Thoracic aorta (tissue), 2 donors: ENCODE measurements around the gene ZMAT5. TPM values are rescaled to one million over a fixed set of nuclear protein-coding genes. Genes with fewer than 3 reads are reported as not detected.

Source experiments
- ATAC-seq: fragments of 150-250 bp; one replicate; pipeline ENCODE4 v1.8.0; 2017; ENCODE audit warnings: low read depth; ENCODE audit not compliant: insufficient number of reproducible peaks, low FRiP score
- DNase-seq: peaks from one replicate; pipeline ENCODE4 v3.0.0-alpha.2; 2020; ENCODE audit warnings: low spot score
- H3K27ac ChIP-seq, 2 donors: fragments of 200-600 bp; sonication (generic); 1 replicate in 1 of 2; 2 replicates in 1 of 2; pipeline ENCODE4 v1.5.1; 2016; ENCODE audit warnings: mild to moderate bottlenecking in 2 of 2, moderate library complexity in 2 of 2
- H3K27me3 ChIP-seq: fragments of 200-600 bp; sonication (generic); replicated peaks from 2 replicates; pipeline ENCODE4 v1.6.0; 2016; ENCODE audit warnings: mild to moderate bottlenecking; ENCODE audit not compliant: insufficient read depth
- H3K36me3 ChIP-seq: fragments of 200-600 bp; sonication (generic); one replicate; pipeline ENCODE4 v1.5.1; 2016
- H3K4me1 ChIP-seq, 2 donors: fragments of 200-600 bp; sonication (generic); 1 replicate in 1 of 2; 2 replicates in 1 of 2; pipeline versions ENCODE4 v1.5.1 to v1.6.0; 2016; ENCODE audit warnings: low read depth in 2 of 2, mild to moderate bottlenecking in 1 of 2; ENCODE audit not compliant: control insufficient read depth in 1 of 2
- H3K4me3 ChIP-seq: fragments of 200-600 bp; sonication (generic); 2 replicates; pipeline ENCODE4 v1.5.1; 2016; ENCODE audit warnings: mild to moderate bottlenecking
- H3K9me3 ChIP-seq: fragments of 200-600 bp; sonication (generic); 2 replicates; pipeline ENCODE4 v1.5.1; 2016
- total RNA-seq, 2 donors: library from RNA; depleted of rRNA; stranded (reverse); fragments of >200 nt; gene quantifications; one replicate each; pipeline versions ENCODE4 v1.1.0 to v1.2.3, GENCODE V29; 2016
- TF ChIP-seq, protein P1 (sequence below): fragments of 200-600 bp; sonication (generic); IDR thresholded peaks from one replicate; pipeline ENCODE4 v1.5.1; 2019; ENCODE audit warnings: antibody characterized with exemption

ZMAT5 gene
- total RNA-seq, 2 donors from 2014 or later = 11.0 to 26.8 TPM

DNA sequence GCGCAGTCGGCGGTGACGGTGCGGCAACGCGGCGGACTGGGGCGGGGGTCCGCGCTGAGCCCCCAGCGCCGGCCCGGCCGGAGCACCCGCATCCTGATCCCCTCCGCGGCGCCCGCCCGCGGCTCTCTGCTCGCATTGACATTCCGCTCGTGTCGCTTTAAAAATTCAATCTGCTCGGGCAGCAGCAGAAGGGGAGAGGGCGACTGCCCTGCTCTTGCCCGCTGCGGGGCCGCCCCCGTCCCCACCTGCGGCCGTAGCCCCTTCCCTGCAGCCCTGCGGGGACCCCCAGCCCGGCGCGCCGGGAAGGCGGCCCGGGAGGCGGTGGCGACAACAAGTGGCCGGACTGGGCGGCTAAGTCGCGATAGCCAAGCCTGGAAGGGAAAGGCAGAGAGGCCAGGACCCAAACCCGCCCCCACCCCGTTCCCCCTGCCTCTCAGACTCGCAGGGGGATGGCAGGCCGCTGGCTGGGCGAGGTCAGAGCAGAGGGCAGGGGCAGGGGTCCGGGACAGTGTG, 45.9 kb downstream of the ZMAT5 start:
- ATAC-seq (no peak), DNase-seq (no peak)
- peaks cover 0 to 8% of the 10 kb centered on the region in 2 donors for H3K4me1 ChIP-seq
- no peak overlapping the region for H3K27ac ChIP-seq
- peaks cover 8% of the 10 kb centered on the region for H3K27me3 ChIP-seq
- no peaks in the 10 kb centered on the region for H3K36me3 ChIP-seq
- TF ChIP-seq, protein P1, sequence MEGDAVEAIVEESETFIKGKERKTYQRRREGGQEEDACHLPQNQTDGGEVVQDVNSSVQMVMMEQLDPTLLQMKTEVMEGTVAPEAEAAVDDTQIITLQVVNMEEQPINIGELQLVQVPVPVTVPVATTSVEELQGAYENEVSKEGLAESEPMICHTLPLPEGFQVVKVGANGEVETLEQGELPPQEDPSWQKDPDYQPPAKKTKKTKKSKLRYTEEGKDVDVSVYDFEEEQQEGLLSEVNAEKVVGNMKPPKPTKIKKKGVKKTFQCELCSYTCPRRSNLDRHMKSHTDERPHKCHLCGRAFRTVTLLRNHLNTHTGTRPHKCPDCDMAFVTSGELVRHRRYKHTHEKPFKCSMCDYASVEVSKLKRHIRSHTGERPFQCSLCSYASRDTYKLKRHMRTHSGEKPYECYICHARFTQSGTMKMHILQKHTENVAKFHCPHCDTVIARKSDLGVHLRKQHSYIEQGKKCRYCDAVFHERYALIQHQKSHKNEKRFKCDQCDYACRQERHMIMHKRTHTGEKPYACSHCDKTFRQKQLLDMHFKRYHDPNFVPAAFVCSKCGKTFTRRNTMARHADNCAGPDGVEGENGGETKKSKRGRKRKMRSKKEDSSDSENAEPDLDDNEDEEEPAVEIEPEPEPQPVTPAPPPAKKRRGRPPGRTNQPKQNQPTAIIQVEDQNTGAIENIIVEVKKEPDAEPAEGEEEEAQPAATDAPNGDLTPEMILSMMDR = no peak
- no peak overlapping the region for H3K4me3 ChIP-seq
- no peaks in the 10 kb centered on the region for H3K9me3 ChIP-seq

DNA sequence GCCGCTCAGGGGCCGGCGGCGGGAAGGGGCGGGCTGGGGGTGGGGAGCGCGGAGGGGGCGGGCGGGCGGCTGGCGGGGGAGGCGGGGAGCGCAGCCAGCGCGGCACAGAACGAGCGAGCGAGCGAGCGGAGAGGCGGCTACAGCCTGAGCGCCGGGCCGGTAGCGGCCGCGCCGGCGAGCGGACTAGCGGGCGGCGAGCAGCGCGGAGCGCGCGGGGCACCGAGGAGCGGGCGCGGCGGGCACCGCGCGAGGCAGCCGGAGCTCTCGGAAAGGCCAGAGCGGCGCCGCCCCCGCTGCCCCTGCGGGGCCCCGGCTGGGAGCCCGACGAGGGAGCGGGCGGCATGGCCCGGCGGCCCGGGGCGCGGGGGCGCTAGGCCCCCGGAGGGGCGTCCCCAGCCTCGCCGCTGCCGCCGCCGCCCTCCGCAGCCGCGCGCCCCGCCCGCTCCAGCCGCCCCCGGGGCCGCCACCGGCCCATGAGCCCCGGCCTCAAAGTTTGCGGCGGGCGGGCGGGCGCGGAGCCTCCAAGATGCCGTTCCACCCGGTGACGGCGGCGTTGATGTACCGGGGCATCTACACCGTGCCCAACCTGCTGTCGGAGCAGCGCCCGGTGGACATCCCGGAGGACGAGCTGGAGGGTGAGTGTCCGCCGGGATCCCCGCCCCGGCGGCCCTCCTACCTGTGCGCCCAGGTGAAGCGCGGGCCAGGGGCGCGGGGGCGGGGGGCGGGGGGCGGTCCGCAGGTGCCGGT, 46.7 kb downstream of the ZMAT5 start, which contains the start of gene CABP7:
TSS of gene CABP7 (plus strand) at position 105 of the 747 bp plus-strand sequence. CDS start at position 527, 422 bp downstream.
- DNase-seq = no peak
- H3K4me1 ChIP-seq = peaks cover 0 to 8% of the 10 kb centered on the region in 2 donors
- no peak within 1 kb of the TSS for H3K27ac ChIP-seq
- peaks cover 8% of the 10 kb centered on the region for H3K27me3 ChIP-seq
- no peak for ATAC-seq
- TF ChIP-seq, protein P1 = no peak
- no peaks in the 10 kb centered on the region for H3K36me3 ChIP-seq
- H3K9me3 ChIP-seq = no peaks in the 10 kb centered on the region
- H3K4me3 ChIP-seq = no peak within 1 kb of the TSS

DNA sequence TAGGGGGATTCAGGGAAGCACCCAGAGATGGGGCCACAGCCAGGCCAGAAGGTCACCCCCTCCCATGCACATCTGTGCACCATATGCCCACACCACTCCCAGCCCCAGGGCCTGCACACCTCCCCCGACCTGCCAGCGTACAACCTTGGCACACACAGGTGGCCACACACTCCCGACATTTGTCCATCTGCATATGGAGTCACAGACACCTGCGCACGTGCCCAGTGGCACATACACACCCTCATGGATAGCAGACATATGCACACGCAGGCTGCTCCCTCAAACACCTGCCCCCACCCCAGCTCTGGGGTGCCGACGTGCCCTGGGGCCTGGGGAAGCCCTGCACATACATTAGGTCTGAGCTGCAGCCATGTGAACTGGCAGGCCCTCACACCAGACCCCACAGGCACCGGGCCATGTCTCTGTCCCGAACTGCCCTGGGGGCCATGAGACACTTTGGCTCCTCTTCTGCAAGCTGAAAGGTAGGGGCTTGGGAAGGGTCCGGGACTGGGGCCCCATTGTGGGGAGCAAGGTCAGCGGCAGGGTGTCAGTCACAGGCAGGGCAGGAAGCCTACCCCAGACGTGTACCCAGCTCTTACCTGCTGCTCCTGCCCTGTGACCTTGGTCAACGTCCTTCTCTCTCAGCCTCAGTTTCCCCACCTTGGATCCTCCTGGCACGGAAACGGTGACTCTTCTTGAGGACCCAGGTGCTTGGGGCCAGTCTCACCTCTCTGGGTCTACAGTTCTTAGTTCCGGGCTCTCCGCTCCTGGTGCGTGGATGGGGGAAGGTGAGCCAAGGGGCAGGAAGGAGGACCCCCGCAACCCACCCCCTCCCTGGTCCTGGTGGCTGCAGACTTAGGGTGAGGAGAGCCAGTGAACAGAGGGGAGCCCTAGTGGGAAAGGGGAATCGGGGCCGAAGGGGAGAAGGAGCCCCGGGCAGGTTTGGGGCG, 47.6 kb downstream of the ZMAT5 start:
- Histone ChIP-seq H3K4me3 (no peak overlapping the region), H3K36me3 (no peaks in the 10 kb centered on the region), H3K27ac (no peak overlapping the region), H3K27me3 (peaks cover 8% of the 10 kb centered on the region), H3K9me3 (no peaks in the 10 kb centered on the region), H3K4me1 (peaks cover 0 to 8% of the 10 kb centered on the region in 2 donors)
- DNase-seq (no peak), ATAC-seq (no peak)
- TF ChIP-seq, protein P1 = no peak

DNA sequence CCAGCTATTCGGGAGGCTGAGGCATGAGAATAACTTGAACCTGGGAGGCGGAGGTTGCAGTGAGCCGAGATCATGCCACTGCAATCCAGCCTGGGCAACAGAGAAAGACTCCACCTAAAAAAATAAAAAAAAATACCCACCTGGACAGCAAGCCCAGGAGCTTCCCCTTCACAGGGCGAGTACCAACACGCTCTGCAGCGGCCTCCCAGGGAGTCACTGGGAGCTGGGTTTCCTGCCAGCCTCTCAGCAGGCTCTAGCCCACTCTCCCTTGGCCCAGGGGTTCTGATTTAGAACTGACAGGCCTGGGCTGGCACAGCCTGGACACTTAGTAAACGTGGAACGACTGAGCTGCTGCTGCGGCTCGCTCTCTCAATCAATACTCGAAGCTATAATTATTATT, 49.0 kb downstream of the ZMAT5 start:
- H3K4me3 ChIP-seq = no peak overlapping the region
- H3K36me3 ChIP-seq = no peaks in the 10 kb centered on the region
- ATAC-seq (no peak), DNase-seq (no peak)
- no peaks in the 10 kb centered on the region for H3K9me3 ChIP-seq
- TF ChIP-seq, protein P1 = no peak
- H3K27ac ChIP-seq = no peak overlapping the region
- H3K4me1 ChIP-seq = peaks cover 0 to 8% of the 10 kb centered on the region in 2 donors
- H3K27me3 ChIP-seq = peaks cover 8% of the 10 kb centered on the region
